Keratinocyte (primary cell): ENCODE measurements around the gene TELO2. TPM values are rescaled to one million over a fixed set of nuclear protein-coding genes. Genes with fewer than 3 reads are reported as not detected.

Experiments used
- DNase-seq: peaks from one replicate; pipeline ENCODE4 v3.0.0-alpha.2; 2011; ENCODE audit warnings: low read depth, missing footprints, low spot score
- FAIRE-seq: peaks from 2 replicates; lab custom pipeline; 2011; peaks lifted over from hg19 to GRCh38; lab: Jason Lieb, UNC
- H2AFZ ChIP-seq: 2 replicates; pipeline ENCODE4 v1.6.0; 2012; ENCODE audit warnings: low read length, control low read depth, inconsistent platforms; ENCODE audit not compliant: control insufficient read depth
- H3K27ac ChIP-seq: 2 replicates; pipeline ENCODE4 v1.5.1; 2011; ENCODE audit warnings: low read length; ENCODE audit not compliant: control insufficient read depth, insufficient read depth
- H3K27me3 ChIP-seq: 3 replicates; pipeline ENCODE4 v1.6.0; 2011; ENCODE audit warnings: low read length; ENCODE audit not compliant: control insufficient read depth, insufficient read depth; ENCODE audit errors: extremely low read depth
- H3K36me3 ChIP-seq, 2 experiments: 2 replicates in 1 of 2; 3 replicates in 1 of 2; pipeline ENCODE4 v1.5.1; 2011; ENCODE audit warnings: low read length in 2 of 2, mild to moderate bottlenecking in 1 of 2; ENCODE audit not compliant: control insufficient read depth in 2 of 2, insufficient read depth in 2 of 2; ENCODE audit errors: extremely low read depth in 1 of 2
- H3K4me1 ChIP-seq: 3 replicates; pipeline ENCODE4 v1.5.1; 2011; ENCODE audit warnings: low read length; ENCODE audit not compliant: control insufficient read depth, insufficient read depth; ENCODE audit errors: extremely low read depth
- H3K4me2 ChIP-seq: 3 replicates; pipeline ENCODE4 v1.6.0; 2011; ENCODE audit warnings: low read depth, low read length; ENCODE audit not compliant: control insufficient read depth, insufficient read depth; ENCODE audit errors: extremely low read depth
- H3K4me3 ChIP-seq, 3 experiments: fragments of 200-600 bp in 1 of 3; sonication (generic) in 1 of 3; 2 replicates in 2 of 3; 3 replicates in 1 of 3; pipeline ENCODE4 v1.5.1; 2011 to 2016; ENCODE audit warnings: low read length in 3 of 3, mild to moderate bottlenecking in 3 of 3, control low read depth in 2 of 3, inconsistent platforms in 1 of 3, low read depth in 1 of 3, mixed read lengths in 1 of 3, mixed run types in 1 of 3, moderate library complexity in 1 of 3; ENCODE audit not compliant: control insufficient read depth in 2 of 3, insufficient read depth in 2 of 3; ENCODE audit errors: extremely low read depth in 1 of 3
- H3K79me2 ChIP-seq: 2 replicates; pipeline ENCODE4 v1.6.0; 2012; ENCODE audit warnings: low read length; ENCODE audit not compliant: control insufficient read depth, insufficient read depth
- H3K9ac ChIP-seq: 3 replicates; pipeline ENCODE4 v1.6.0; 2011; ENCODE audit warnings: low read length; ENCODE audit not compliant: control insufficient read depth, insufficient read depth; ENCODE audit errors: extremely low read depth
- H3K9me1 ChIP-seq: 3 replicates; pipeline ENCODE4 v1.6.0; 2011; ENCODE audit warnings: low read length; ENCODE audit not compliant: control insufficient read depth, insufficient read depth; ENCODE audit errors: extremely low read depth
- H3K9me3 ChIP-seq: 2 replicates; pipeline ENCODE4 v1.5.1; 2012; ENCODE audit warnings: low read depth, low read length; ENCODE audit not compliant: control insufficient read depth
- H4K20me1 ChIP-seq: 3 replicates; pipeline ENCODE4 v1.6.0; 2011; ENCODE audit warnings: low read length; ENCODE audit not compliant: control insufficient read depth, insufficient read depth; ENCODE audit errors: extremely low read depth
- EZH2 ChIP-seq: IDR thresholded peaks from one replicate; pipeline ENCODE4 v1.6.1; 2012; ENCODE audit warnings: inconsistent platforms, mild to moderate bottlenecking, low read length, moderate library complexity
- dilution Hi-C: fragments of 300-500 bp; cut with MboI; formaldehyde crosslinking; loops from one replicate; pipeline ENCODE4 v1.7.0; 2020; ENCODE audit warnings: low sequenced_read_pairs; ENCODE audit not compliant: extremely low pct_ligation_motif_present
- polyA plus RNA-seq, 5 experiments: library from polyadenylated mRNA; depleted of rRNA in 3 of 5; stranded (reverse) in 3 of 5; stranded (forward) in 1 of 5; unstranded in 1 of 5; fragments of >200 nt; gene quantifications; 1 replicate in 1 of 5; 2 replicates in 3 of 5; 3 replicates in 1 of 5; pipeline versions ENCODE4 v1.2.1 to v1.2.3, GENCODE V29; 2011 to 2012; ENCODE audit warnings: missing spikeins in 2 of 5, low read depth in 1 of 5, low replicate concordance in 1 of 5
- TF ChIP-seq, protein P1 (sequence below), 3 experiments: IDR thresholded peaks in 1 of 3; conservative IDR thresholded peaks in 1 of 3; optimal IDR thresholded peaks in 1 of 3; 2 replicates in 2 of 3; 3 replicates in 1 of 3; pipeline versions ENCODE3 to v1.5.1; 2011; ENCODE audit warnings: low read length in 3 of 3, mild to moderate bottlenecking in 3 of 3, moderate library complexity in 2 of 3, control low read depth in 1 of 3, inconsistent platforms in 1 of 3; ENCODE audit not compliant: insufficient read depth in 2 of 3; ENCODE audit errors: extremely low read depth in 1 of 3

TELO2 gene
- polyA plus RNA-seq, 1 donor (not counting 4 experiments of a cell fraction or from before 2014, with no cell fraction given) = 7.9 TPM

DNA sequence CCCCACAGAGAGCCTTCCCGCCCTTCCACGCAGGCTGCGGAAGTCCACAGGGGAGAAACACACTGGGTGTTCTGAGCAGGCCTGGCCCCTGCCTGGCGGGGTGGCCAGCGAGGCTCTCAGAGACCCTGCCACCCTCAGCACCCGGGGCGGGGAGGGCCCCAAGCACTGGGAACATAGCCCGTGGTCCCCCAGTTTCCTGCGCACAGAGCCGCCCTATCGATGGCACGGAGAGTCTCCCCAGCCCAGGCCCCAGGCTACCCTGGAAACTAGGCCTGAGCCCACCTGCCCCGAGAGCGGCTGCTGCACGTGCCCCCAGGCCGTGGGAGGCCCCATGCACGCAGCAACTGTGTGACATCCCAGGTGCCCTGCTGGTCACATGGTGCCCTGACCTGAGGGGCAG, 38.6 kb upstream of the TELO2 start:
- TF ChIP-seq, protein P1, sequence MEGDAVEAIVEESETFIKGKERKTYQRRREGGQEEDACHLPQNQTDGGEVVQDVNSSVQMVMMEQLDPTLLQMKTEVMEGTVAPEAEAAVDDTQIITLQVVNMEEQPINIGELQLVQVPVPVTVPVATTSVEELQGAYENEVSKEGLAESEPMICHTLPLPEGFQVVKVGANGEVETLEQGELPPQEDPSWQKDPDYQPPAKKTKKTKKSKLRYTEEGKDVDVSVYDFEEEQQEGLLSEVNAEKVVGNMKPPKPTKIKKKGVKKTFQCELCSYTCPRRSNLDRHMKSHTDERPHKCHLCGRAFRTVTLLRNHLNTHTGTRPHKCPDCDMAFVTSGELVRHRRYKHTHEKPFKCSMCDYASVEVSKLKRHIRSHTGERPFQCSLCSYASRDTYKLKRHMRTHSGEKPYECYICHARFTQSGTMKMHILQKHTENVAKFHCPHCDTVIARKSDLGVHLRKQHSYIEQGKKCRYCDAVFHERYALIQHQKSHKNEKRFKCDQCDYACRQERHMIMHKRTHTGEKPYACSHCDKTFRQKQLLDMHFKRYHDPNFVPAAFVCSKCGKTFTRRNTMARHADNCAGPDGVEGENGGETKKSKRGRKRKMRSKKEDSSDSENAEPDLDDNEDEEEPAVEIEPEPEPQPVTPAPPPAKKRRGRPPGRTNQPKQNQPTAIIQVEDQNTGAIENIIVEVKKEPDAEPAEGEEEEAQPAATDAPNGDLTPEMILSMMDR (optimal IDR thresholded peaks at IDR 0.05 in 1 of 3, IDR thresholded peaks at IDR 0.05 in 1 of 3, conservative IDR thresholded peaks at IDR 0.05 in 1 of 3; ENCODE audit: extremely low read depth in 1 of 3, insufficient read depth in 2 of 3, low read length in 3 of 3) = no peak
- TF ChIP-seq EZH2 = no peak
- FAIRE-seq = no peak
- Histone ChIP-seq H3K9ac (no peak overlapping the region), H3K27ac (no peak overlapping the region), H3K4me3 (no peak overlapping the region), H3K27me3 (no peaks in the 10 kb centered on the region), H3K4me2 (no peak overlapping the region), H2AFZ (no peak overlapping the region), H3K36me3 (peaks cover 0 to 31% of the 10 kb centered on the region in 2 experiments), H3K79me2 (no peaks in the 10 kb centered on the region), H3K9me1 (no peaks in the 10 kb centered on the region), H3K9me3 (no peaks in the 10 kb centered on the region), H4K20me1 (no peaks in the 10 kb centered on the region), H3K4me1 (no peaks in the 10 kb centered on the region)
- dilution Hi-C loops = no loop called here
- no peak for DNase-seq

DNA sequence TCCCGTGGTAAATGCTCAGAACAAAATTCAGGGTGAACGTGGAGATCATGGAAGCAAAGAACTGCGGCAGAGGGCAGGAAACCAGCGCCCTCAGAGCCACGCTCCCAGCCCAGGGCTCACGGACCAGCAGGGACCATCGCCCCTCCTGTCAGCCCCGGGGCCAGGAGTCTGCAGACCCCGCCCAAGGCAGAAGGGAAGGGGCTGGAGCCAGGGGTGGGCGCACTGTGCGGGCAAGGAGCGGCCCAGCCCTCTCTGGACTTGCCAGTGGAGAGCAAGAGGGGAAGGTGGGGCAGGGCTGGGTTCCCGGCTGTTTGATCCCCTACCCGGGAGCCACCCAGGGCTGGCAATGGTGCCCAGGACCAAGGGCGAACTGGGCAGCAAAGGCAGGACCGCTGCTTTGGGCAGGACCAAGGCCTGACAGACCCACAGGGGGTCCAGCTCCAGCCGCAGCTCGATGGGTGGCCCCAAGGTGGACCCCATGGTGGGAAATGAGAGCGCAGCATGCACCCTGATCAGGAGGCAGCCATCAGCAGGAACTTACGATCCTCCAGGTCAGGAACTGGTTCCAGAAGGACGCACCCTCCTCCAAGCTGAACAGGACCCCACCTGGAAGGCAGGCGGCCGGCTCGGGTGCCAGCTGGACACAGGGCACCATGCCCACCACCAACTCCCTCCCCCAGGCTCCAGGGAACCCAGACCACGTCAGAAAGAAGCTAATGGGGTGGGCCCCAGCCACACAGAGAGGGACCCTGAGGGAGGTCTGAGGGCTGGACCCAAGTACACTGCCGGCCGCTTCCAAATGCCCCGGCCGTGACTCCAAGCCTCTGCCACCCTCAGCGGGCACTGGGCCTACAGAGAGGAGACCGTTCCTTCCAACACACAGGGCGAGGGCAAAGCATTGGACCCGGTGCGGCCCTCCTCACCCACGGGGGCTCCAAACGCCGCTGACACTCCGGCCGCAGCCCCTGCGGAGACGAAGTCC, 37.7 kb upstream of the TELO2 start:
- no peak for TF ChIP-seq EZH2
- TF ChIP-seq, protein P1 (optimal IDR thresholded peaks at IDR 0.05 in 1 of 3, IDR thresholded peaks at IDR 0.05 in 1 of 3, conservative IDR thresholded peaks at IDR 0.05 in 1 of 3; ENCODE audit: extremely low read depth in 1 of 3, insufficient read depth in 2 of 3, low read length in 3 of 3) = no peak
- Histone ChIP-seq H2AFZ (no peak overlapping the region), H3K9ac (no peak overlapping the region), H3K36me3 (peaks cover 0 to 36% of the 10 kb centered on the region in 2 experiments), H3K9me3 (no peaks in the 10 kb centered on the region), H3K4me2 (no peak overlapping the region), H3K4me1 (no peaks in the 10 kb centered on the region), H3K27me3 (no peaks in the 10 kb centered on the region), H3K79me2 (no peaks in the 10 kb centered on the region), H3K4me3 (no peak overlapping the region), H4K20me1 (no peaks in the 10 kb centered on the region), H3K27ac (no peak overlapping the region), H3K9me1 (no peaks in the 10 kb centered on the region)
- dilution Hi-C loops = no loop called here
- DNase-seq (no peak), FAIRE-seq (no peak)
